K562 (cell line): Measurements from ENCODE around the gene SREBF1. TPM values are rescaled to one million over a fixed set of nuclear protein-coding genes. Genes with fewer than 3 reads are reported as not detected.

ENCODE experiments used
- ARID1B ChIP-seq: fragments of 450-650 bp; IDR thresholded peaks from 2 replicates; pipeline ENCODE4 v1.6.1; 2016; ENCODE audit warnings: antibody characterized with exemption, mild to moderate bottlenecking, inconsistent platforms
- BACH1 ChIP-seq: fragments of 200-800 bp; sonication (Bioruptor generic); IDR thresholded peaks from 2 replicates; pipeline ENCODE4 v1.6.1; 2016; ENCODE audit warnings: missing genetic modification characterization, missing compliant biosample characterization
- CXXC5 ChIP-seq: fragments of 250-450 bp; sonication (Bioruptor Pico); IDR thresholded peaks from 2 replicates; pipeline ENCODE4 v1.8.0; 2022; ENCODE audit warnings: inconsistent platforms, mild to moderate bottlenecking, moderate library complexity
- ELF2 ChIP-seq: fragments of 250-450 bp; sonication (Bioruptor Pico); IDR thresholded peaks from 2 replicates; pipeline ENCODE4 v1.5.0; 2021; ENCODE audit warnings: mild to moderate bottlenecking
- GABPB2 ChIP-seq: fragments of 250-450 bp; sonication (Bioruptor Pico); conservative IDR thresholded peaks from 2 replicates; pipeline ENCODE4 v1.5.1; 2021; ENCODE audit warnings: mild to moderate bottlenecking
- JUND ChIP-seq, 2 experiments: IDR thresholded peaks; 2 replicates in 1 of 2; 3 replicates in 1 of 2; pipeline ENCODE4 v1.6.1; 2011; ENCODE audit warnings: borderline replicate concordance in 2 of 2, low read depth in 2 of 2, low read length in 2 of 2, improper control_type of control experiment in 1 of 2, missing biosample characterization in 1 of 2, missing genetic modification characterization in 1 of 2, missing genetic modification reagents in 1 of 2
- POLR2A ChIP-seq: fragments of 450-650 bp; conservative IDR thresholded peaks from 2 replicates; pipeline ENCODE4 v1.6.1; 2016
- TBL1XR1 ChIP-seq, 2 experiments: IDR thresholded peaks; 2 replicates each; pipeline ENCODE4 v1.6.1; 2012; ENCODE audit warnings: improper control_type of control experiment in 2 of 2, low read length in 2 of 2, mild to moderate bottlenecking in 1 of 2
- ZNF165 ChIP-seq: fragments of 250-450 bp; sonication (Bioruptor Pico); IDR thresholded peaks from 2 replicates; pipeline ENCODE4 v1.4.0; 2020; ENCODE audit warnings: borderline replicate concordance
- polyA plus RNA-seq, 8 experiments: library from polyadenylated mRNA; depleted of rRNA in 4 of 8; stranded (reverse) in 5 of 8; unstranded in 3 of 8; fragments of >200 nt; fragmentation: Nextera tagmentation in 2 of 8; fragmentation: Illumina TruSeq in 1 of 8; extraction: Ambion mirVana in 2 of 8; extraction: Trizol in 1 of 8; gene quantifications; 2 replicates each; pipeline versions ENCODE4 v1.2.1 to v1.2.3, GENCODE V29; 2011 to 2014; ENCODE audit warnings: inconsistent platforms in 1 of 8, missing spikeins in 1 of 8
- total RNA-seq, 7 experiments: library from RNA; depleted of rRNA in 6 of 7; stranded (reverse); fragments of >200 nt in 6 of 7; fragmentation: Illumina TruSeq in 2 of 7; extraction: Trizol in 2 of 7; gene quantifications; 2 replicates each; pipeline versions ENCODE4 v1.2.1 to v1.2.3, GENCODE V29; 2011 to 2021; ENCODE audit warnings: low replicate concordance in 1 of 7
- TF ChIP-seq, protein P1 (sequence below): fragments of 250-450 bp; sonication (Bioruptor Pico); IDR thresholded peaks from 2 replicates; pipeline ENCODE4 v1.4.0; 2020
- TF ChIP-seq, protein P2 (sequence below), 2 experiments: fragments of 200-800 bp in 1 of 2; sonication (Bioruptor generic) in 1 of 2; sonication (generic) in 1 of 2; formaldehyde crosslinking in 1 of 2; IDR thresholded peaks in 1 of 2; conservative IDR thresholded peaks in 1 of 2; 2 replicates each; pipeline versions ENCODE4 v1.5.0 to v1.6.1; 2016 to 2020; ENCODE audit warnings: missing compliant biosample characterization in 1 of 2, missing genetic modification characterization in 1 of 2, missing genetic modification reagents in 1 of 2
- TF ChIP-seq, protein P3 (sequence below), 2 experiments: fragments of 450-650 bp; conservative IDR thresholded peaks; 2 replicates each; pipeline ENCODE4 v1.6.1; 2017; ENCODE audit warnings: mild to moderate bottlenecking in 2 of 2, moderate library complexity in 2 of 2
- TF ChIP-seq, protein P4 (sequence below): fragments of 450-650 bp; IDR thresholded peaks from 2 replicates; pipeline ENCODE4 v1.6.1; 2017; ENCODE audit warnings: antibody characterized with exemption, mild to moderate bottlenecking

SREBF1 gene
- total and polyA plus RNA-seq, 9 of the 15 experiments (the other 6 are each of a cell fraction or from before 2014, with no cell fraction given), result 1.6 to 169 (median 69.4) TPM

DNA sequence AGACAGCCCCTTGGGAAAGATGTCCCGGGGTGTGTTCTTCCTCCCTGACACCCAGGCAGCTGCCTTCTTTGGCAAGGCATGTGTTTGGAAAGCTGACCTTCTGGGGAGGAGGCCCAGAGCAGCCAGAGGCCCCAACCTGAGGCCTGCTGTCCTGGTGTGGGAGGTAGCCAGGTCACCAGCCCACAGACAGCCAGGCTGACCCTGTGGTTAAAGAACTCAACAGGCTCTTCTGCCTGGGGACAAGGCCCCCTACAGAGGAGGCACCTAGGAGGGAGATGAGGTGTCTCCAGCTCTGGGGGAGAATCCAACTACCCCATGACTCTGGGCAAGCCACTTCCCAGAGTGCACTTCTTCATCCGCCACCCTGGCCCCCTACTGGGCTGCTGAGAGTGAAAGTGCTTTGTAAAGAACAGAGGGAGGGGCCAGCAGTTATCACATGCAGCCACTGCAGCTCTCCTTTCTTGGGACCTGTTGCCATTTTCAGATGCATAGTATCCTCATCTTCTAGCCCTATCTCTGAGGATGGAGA lies 13.1 kb upstream of the SREBF1 start (continued):
- TF ChIP-seq, protein P1, sequence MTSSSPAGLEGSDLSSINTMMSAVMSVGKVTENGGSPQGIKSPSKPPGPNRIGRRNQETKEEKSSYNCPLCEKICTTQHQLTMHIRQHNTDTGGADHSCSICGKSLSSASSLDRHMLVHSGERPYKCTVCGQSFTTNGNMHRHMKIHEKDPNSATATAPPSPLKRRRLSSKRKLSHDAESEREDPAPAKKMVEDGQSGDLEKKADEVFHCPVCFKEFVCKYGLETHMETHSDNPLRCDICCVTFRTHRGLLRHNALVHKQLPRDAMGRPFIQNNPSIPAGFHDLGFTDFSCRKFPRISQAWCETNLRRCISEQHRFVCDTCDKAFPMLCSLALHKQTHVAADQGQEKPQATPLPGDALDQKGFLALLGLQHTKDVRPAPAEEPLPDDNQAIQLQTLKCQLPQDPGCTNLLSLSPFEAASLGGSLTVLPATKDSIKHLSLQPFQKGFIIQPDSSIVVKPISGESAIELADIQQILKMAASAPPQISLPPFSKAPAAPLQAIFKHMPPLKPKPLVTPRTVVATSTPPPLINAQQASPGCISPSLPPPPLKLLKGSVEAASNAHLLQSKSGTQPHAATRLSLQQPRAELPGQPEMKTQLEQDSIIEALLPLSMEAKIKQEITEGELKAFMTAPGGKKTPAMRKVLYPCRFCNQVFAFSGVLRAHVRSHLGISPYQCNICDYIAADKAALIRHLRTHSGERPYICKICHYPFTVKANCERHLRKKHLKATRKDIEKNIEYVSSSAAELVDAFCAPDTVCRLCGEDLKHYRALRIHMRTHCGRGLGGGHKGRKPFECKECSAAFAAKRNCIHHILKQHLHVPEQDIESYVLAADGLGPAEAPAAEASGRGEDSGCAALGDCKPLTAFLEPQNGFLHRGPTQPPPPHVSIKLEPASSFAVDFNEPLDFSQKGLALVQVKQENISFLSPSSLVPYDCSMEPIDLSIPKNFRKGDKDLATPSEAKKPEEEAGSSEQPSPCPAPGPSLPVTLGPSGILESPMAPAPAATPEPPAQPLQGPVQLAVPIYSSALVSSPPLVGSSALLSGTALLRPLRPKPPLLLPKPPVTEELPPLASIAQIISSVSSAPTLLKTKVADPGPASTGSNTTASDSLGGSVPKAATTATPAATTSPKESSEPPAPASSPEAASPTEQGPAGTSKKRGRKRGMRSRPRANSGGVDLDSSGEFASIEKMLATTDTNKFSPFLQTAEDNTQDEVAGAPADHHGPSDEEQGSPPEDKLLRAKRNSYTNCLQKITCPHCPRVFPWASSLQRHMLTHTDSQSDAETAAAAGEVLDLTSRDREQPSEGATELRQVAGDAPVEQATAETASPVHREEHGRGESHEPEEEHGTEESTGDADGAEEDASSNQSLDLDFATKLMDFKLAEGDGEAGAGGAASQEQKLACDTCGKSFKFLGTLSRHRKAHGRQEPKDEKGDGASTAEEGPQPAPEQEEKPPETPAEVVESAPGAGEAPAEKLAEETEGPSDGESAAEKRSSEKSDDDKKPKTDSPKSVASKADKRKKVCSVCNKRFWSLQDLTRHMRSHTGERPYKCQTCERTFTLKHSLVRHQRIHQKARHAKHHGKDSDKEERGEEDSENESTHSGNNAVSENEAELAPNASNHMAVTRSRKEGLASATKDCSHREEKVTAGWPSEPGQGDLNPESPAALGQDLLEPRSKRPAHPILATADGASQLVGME (CRISPR knock-in tag), result peak; percentile 78; the same call in 1 of the 2 replicates
- TF ChIP-seq, protein P2, sequence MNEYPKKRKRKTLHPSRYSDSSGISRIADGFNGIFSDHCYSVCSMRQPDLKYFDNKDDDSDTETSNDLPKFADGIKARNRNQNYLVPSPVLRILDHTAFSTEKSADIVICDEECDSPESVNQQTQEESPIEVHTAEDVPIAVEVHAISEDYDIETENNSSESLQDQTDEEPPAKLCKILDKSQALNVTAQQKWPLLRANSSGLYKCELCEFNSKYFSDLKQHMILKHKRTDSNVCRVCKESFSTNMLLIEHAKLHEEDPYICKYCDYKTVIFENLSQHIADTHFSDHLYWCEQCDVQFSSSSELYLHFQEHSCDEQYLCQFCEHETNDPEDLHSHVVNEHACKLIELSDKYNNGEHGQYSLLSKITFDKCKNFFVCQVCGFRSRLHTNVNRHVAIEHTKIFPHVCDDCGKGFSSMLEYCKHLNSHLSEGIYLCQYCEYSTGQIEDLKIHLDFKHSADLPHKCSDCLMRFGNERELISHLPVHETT (CRISPR knock-in tag; conservative IDR thresholded peaks at IDR 0.05 in 1 of 2, IDR thresholded peaks at IDR 0.05 in 1 of 2), result 0 out of 4 replicates have a peak, but pooled peaks of 1 of the 2 experiments have one; percentile 47
- TF ChIP-seq GABPB2 (CRISPR knock-in tag), result no peak
- TF ChIP-seq ZNF165 (CRISPR knock-in tag), result peak; percentile 64; the same call in 1 of the 2 replicates
- peak; percentile 78; the same call in 1 of the 2 replicates for TF ChIP-seq ELF2
- peak; percentile 51 for TF ChIP-seq ARID1B
- TF ChIP-seq, protein P3, sequence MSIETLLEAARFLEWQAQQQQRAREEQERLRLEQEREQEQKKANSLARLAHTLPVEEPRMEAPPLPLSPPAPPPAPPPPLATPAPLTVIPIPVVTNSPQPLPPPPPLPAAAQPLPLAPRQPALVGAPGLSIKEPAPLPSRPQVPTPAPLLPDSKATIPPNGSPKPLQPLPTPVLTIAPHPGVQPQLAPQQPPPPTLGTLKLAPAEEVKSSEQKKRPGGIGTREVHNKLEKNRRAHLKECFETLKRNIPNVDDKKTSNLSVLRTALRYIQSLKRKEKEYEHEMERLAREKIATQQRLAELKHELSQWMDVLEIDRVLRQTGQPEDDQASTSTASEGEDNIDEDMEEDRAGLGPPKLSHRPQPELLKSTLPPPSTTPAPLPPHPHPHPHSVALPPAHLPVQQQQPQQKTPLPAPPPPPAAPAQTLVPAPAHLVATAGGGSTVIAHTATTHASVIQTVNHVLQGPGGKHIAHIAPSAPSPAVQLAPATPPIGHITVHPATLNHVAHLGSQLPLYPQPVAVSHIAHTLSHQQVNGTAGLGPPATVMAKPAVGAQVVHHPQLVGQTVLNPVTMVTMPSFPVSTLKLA (conservative IDR thresholded peaks at IDR 0.05), result peak in 1 of 2 experiments; percentile 50; a peak in 1 of 4 replicates
- TF ChIP-seq CXXC5, result peak; percentile 88
- peak in 1 of 2 experiments; percentile 56; a peak in 1 of 4 replicates for TF ChIP-seq TBL1XR1 (IDR thresholded peaks at IDR 0.05; ENCODE audit: low read length in 2 of 2)
- peak; percentile 52; the same call in 1 of the 2 replicates for TF ChIP-seq JUND (IDR thresholded peaks at IDR 0.05; ENCODE audit: borderline replicate concordance, low read depth, low read length)
- TF ChIP-seq JUND (tag; IDR thresholded peaks at IDR 0.05; ENCODE audit: borderline replicate concordance, low read depth, low read length), result peak; percentile 79; the same call in 2 of the 3 replicates
- TF ChIP-seq, protein P4, sequence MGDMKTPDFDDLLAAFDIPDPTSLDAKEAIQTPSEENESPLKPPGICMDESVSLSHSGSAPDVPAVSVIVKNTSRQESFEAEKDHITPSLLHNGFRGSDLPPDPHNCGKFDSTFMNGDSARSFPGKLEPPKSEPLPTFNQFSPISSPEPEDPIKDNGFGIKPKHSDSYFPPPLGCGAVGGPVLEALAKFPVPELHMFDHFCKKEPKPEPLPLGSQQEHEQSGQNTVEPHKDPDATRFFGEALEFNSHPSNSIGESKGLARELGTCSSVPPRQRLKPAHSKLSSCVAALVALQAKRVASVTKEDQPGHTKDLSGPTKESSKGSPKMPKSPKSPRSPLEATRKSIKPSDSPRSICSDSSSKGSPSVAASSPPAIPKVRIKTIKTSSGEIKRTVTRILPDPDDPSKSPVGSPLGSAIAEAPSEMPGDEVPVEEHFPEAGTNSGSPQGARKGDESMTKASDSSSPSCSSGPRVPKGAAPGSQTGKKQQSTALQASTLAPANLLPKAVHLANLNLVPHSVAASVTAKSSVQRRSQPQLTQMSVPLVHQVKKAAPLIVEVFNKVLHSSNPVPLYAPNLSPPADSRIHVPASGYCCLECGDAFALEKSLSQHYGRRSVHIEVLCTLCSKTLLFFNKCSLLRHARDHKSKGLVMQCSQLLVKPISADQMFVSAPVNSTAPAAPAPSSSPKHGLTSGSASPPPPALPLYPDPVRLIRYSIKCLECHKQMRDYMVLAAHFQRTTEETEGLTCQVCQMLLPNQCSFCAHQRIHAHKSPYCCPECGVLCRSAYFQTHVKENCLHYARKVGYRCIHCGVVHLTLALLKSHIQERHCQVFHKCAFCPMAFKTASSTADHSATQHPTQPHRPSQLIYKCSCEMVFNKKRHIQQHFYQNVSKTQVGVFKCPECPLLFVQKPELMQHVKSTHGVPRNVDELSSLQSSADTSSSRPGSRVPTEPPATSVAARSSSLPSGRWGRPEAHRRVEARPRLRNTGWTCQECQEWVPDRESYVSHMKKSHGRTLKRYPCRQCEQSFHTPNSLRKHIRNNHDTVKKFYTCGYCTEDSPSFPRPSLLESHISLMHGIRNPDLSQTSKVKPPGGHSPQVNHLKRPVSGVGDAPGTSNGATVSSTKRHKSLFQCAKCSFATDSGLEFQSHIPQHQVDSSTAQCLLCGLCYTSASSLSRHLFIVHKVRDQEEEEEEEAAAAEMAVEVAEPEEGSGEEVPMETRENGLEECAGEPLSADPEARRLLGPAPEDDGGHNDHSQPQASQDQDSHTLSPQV, result peak; percentile 99
- no peak for TF ChIP-seq BACH1 (tag)
- peak; percentile 60; the same call in 1 of the 2 replicates for TF ChIP-seq POLR2A
